ENCODE measurements around the gene FARSA. TPM values are rescaled to one million over a fixed set of nuclear protein-coding genes. Genes with fewer than 3 reads are reported as not detected.

FARSA gene
- total RNA-seq, 1 experiment from 2014 or later, result 194 TPM

DNA sequence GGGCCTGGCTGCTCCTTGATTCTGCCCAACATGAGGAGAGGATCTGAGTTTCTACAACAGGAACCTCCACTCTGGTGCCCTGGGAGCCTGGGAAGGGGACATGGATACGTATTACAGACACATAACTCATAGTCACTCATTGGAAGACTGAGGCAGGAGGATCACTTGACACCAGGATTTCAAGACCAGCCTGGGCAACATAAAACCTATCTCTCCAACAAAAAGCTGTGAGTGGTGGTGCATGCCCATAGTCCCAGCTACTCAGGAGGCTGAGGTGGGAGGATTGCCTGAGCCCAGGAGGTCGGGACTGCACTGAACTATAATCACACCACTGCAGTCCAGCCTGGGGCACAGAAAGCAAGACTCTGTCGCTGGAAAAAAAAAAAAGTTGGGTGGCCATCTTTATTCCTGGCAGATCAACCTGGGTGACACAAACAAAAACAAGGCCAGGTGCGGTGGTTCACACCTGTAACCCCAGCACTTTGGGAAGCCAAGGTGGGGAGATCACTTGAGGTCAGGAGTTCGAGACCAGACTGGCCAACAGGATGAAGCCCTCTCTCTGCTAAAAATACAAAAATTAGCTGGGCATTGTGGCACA lies 45.4 kb downstream of the FARSA start:
- H2AFZ ChIP-seq (ENCODE audit: low read length), result no peak overlapping the region
- H3K4me3 ChIP-seq (ENCODE audit: low read length), result no peak overlapping the region
- H4K20me1 ChIP-seq (ENCODE audit: low read length), result no peaks in the 10 kb centered on the region
- ChIA-PET POLR2A (ENCODE audit: unreplicated experiment) (no interaction called here), CTCF (no interaction called here)
- peaks cover 11% of the 10 kb centered on the region for H3K79me2 ChIP-seq (ENCODE audit: low read length)
- intact Hi-C loops (cut with micrococcal nuclease), result no loop called here
- no peaks in the 10 kb centered on the region for H3F3A ChIP-seq (ENCODE audit: low read length, unreplicated experiment)
- no peak overlapping the region for H3K27ac ChIP-seq (ENCODE audit: low read length)
- H3K9me2 ChIP-seq (replicated peaks; ENCODE audit: low read length), result no peaks in the 10 kb centered on the region
- DNase-seq (no peak), ATAC-seq (no peak)
- H3K9ac ChIP-seq (ENCODE audit: low read length), result no peak overlapping the region
- no peaks in the 10 kb centered on the region; the same call in 1 of the 2 replicates for H3K36me3 ChIP-seq (ENCODE audit: low read depth, low read length)
- peaks cover 9% of the 10 kb centered on the region; the same call in 1 of the 2 replicates for H3K27me3 ChIP-seq (ENCODE audit: low read length)
- BruUV-seq (replicated peaks), result no TSS peak
- no peak overlapping the region for H3K4me2 ChIP-seq (ENCODE audit: low read length)
- H3K4me1 ChIP-seq (ENCODE audit: insufficient read depth, low read length), result peaks cover 7% of the 10 kb centered on the region
- H3K9me3 ChIP-seq (ENCODE audit: low read length), result peaks cover 9% of the 10 kb centered on the region; the same call in 1 of the 2 replicates
- no peak for TF ChIP-seq EZH2phosphoT487 (IDR thresholded peaks at IDR 0.05; ENCODE audit: borderline replicate concordance, low read length)
- TF ChIP-seq, protein P1, sequence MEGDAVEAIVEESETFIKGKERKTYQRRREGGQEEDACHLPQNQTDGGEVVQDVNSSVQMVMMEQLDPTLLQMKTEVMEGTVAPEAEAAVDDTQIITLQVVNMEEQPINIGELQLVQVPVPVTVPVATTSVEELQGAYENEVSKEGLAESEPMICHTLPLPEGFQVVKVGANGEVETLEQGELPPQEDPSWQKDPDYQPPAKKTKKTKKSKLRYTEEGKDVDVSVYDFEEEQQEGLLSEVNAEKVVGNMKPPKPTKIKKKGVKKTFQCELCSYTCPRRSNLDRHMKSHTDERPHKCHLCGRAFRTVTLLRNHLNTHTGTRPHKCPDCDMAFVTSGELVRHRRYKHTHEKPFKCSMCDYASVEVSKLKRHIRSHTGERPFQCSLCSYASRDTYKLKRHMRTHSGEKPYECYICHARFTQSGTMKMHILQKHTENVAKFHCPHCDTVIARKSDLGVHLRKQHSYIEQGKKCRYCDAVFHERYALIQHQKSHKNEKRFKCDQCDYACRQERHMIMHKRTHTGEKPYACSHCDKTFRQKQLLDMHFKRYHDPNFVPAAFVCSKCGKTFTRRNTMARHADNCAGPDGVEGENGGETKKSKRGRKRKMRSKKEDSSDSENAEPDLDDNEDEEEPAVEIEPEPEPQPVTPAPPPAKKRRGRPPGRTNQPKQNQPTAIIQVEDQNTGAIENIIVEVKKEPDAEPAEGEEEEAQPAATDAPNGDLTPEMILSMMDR (conservative IDR thresholded peaks at IDR 0.05; ENCODE audit: low read depth, low read length), result no peak
- no peak for TF ChIP-seq EZH2 (IDR thresholded peaks at IDR 0.05; ENCODE audit: low read length, unreplicated experiment)

DNA sequence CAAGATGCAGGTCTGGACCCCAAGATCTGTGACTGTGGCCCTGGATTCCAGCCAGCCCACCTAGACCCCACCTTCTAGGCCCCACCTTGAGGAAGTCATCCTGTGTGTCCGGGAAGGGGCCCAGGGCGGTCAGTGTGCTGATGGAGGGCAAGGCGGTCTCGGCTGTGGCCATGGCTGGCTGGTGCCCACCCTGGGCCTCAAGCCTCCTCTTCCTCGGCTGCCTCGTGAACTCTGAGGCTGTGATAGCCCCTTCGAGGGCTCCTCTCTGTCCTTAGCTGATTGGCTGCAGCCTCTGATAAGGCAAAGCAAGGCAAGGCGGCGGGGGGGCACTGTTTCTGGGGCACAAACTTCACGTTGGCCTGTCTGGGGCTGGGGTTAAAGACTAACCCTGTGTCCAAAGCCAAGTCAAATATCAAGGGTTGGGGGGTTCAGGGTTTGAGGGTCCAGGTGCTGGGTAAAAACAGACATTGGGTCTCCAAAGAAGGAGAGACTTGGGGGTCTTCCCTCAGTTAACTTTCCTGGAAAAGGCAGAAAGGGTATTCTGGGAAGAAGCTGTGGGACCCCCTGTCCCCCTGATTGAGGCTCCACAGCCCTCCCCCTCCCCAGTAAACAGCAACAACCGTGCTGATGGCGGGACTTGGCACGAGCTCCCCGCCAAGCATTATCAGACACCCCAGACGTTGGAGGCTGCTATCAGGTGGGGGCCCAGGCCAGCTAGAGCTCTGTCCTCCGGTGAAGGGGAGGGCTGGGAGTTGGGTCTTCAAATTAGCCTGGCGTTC lies 46.4 kb downstream of the FARSA start, which contains the start of gene KLF1:
KLF1 (minus strand) TSS at position 233 of the 779 bp plus-strand sequence; CDS start at position 172, 61 bp downstream.
- ChIA-PET CTCF (no interaction called here), POLR2A (ENCODE audit: unreplicated experiment) (no interaction called here)
- Histone ChIP-seq H4K20me1 (ENCODE audit: low read length) (no peaks in the 10 kb centered on the region), H3K27ac (ENCODE audit: low read length) (no peak within 1 kb of the TSS), H3K4me1 (ENCODE audit: insufficient read depth, low read length) (peaks cover 7% of the 10 kb centered on the region), H2AFZ (ENCODE audit: low read length) (no peak within 1 kb of the TSS), H3F3A (ENCODE audit: low read length, unreplicated experiment) (no peaks in the 10 kb centered on the region), H3K9ac (ENCODE audit: low read length) (no peak within 1 kb of the TSS), H3K79me2 (ENCODE audit: low read length) (peaks cover 10% of the 10 kb centered on the region), H3K4me2 (ENCODE audit: low read length) (no peak within 1 kb of the TSS), H3K9me2 (replicated peaks; ENCODE audit: low read length) (no peaks in the 10 kb centered on the region), H3K27me3 (ENCODE audit: low read length) (peaks cover 9% of the 10 kb centered on the region; the same call in 1 of the 2 replicates), H3K36me3 (ENCODE audit: low read depth, low read length) (no peaks in the 10 kb centered on the region; the same call in 1 of the 2 replicates), H3K9me3 (ENCODE audit: low read length) (peaks cover 9% of the 10 kb centered on the region; the same call in 1 of the 2 replicates), H3K4me3 (ENCODE audit: low read length) (no peak within 1 kb of the TSS)
- no peak for TF ChIP-seq EZH2 (IDR thresholded peaks at IDR 0.05; ENCODE audit: low read length, unreplicated experiment)
- TF ChIP-seq EZH2phosphoT487 (IDR thresholded peaks at IDR 0.05; ENCODE audit: borderline replicate concordance, low read length), result no peak
- TF ChIP-seq, protein P1 (conservative IDR thresholded peaks at IDR 0.05; ENCODE audit: low read depth, low read length), result no peak
- ATAC-seq (no peak), DNase-seq (no peak)
- intact Hi-C loops (cut with micrococcal nuclease), result no loop called here
- BruUV-seq (replicated peaks), result no TSS peak

DNA sequence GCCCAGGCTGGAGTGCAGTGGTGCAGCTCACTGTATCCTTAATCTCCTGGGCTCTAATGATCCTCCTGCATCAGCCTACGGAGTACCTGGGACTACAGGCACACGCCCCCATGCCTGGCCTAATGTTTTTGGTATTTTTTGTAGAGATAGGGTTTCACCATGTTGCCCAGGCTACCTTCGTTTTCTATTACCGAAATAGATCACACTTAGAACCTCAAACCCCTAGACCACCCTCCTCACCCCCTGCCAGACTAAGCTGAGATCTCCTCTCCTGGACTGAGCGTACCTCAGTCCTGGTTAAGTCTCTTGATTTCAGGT lies 46.9 kb downstream of the FARSA start:
- no peak overlapping the region for H3K4me3 ChIP-seq (ENCODE audit: low read length)
- TF ChIP-seq, protein P1 (conservative IDR thresholded peaks at IDR 0.05; ENCODE audit: low read depth, low read length), result no peak
- TF ChIP-seq EZH2phosphoT487 (IDR thresholded peaks at IDR 0.05; ENCODE audit: borderline replicate concordance, low read length), result no peak
- no peak overlapping the region for H3K4me2 ChIP-seq (ENCODE audit: low read length)
- H3K9ac ChIP-seq (ENCODE audit: low read length), result no peak overlapping the region
- H3K36me3 ChIP-seq (ENCODE audit: low read depth, low read length), result no peaks in the 10 kb centered on the region; the same call in 1 of the 2 replicates
- no peaks in the 10 kb centered on the region for H3F3A ChIP-seq (ENCODE audit: low read length, unreplicated experiment)
- H2AFZ ChIP-seq (ENCODE audit: low read length), result no peak overlapping the region
- no peak for DNase-seq
- no TSS peak for BruUV-seq (replicated peaks)
- H3K27ac ChIP-seq (ENCODE audit: low read length), result no peak overlapping the region
- ATAC-seq, result no peak
- peaks cover 1% of the 10 kb centered on the region; the same call in 1 of the 2 replicates for H3K4me1 ChIP-seq (ENCODE audit: insufficient read depth, low read length)
- intact Hi-C loops (cut with micrococcal nuclease), result no loop called here
- peaks cover 9% of the 10 kb centered on the region; the same call in 1 of the 2 replicates for H3K9me3 ChIP-seq (ENCODE audit: low read length)
- peaks cover 9% of the 10 kb centered on the region; the same call in 1 of the 2 replicates for H3K27me3 ChIP-seq (ENCODE audit: low read length)
- POLR2A ChIA-PET (ENCODE audit: unreplicated experiment), result no interaction called here
- H3K9me2 ChIP-seq (replicated peaks; ENCODE audit: low read length), result no peaks in the 10 kb centered on the region
- H3K79me2 ChIP-seq (ENCODE audit: low read length), result peaks cover 5% of the 10 kb centered on the region
- no peaks in the 10 kb centered on the region for H4K20me1 ChIP-seq (ENCODE audit: low read length)
- CTCF ChIA-PET, result no interaction called here

All from PC-3 (cell line).